ENCODE measurements around the gene PACC1. TPM values are rescaled to one million over a fixed set of nuclear protein-coding genes. Genes with fewer than 3 reads are reported as not detected.

PACC1 gene
- 26.5 TPM for total RNA-seq

GRCh38 chr1:212414328-212415106 lies at the start of gene PACC1:
Gene PACC1 (minus strand): TSS chr1:212414886. CDS start chr1:212414757, 129 bp downstream.
- FAIRE-seq = no peak
- DNase-seq (ENCODE audit: low spot score in 2 of 2) = peak; percentile 88 to 93

- no peak for FAIRE-seq
- no peak for DNase-seq (ENCODE audit: low spot score in 2 of 2)
These were observed 49.0 kb upstream of the PACC1 start for GRCh38 chr1:212463565-212464285.

GRCh38 chr1:212461916-212462660 lies 47.4 kb upstream of the PACC1 start:
- FAIRE-seq (no peak), DNase-seq (ENCODE audit: low spot score in 2 of 2) (no peak)

- DNase-seq (ENCODE audit: low spot score in 2 of 2) (no peak), FAIRE-seq (no peak)
These were observed 45.7 kb upstream of the PACC1 start for GRCh38 chr1:212460376-212460775.

GRCh38 chr1:212459656-212460055 lies 45.0 kb upstream of the PACC1 start:
- DNase-seq (ENCODE audit: low spot score in 2 of 2) (peak in 1 of 2 donors; percentile 65), FAIRE-seq (peak; percentile 94)

- FAIRE-seq = no peak
- DNase-seq (ENCODE audit: low spot score in 2 of 2) = no peak
These were observed 44.1 kb upstream of the PACC1 start for GRCh38 chr1:212458817-212459216.

- FAIRE-seq (no peak), DNase-seq (ENCODE audit: low spot score in 2 of 2) (no peak)
These were observed 43.2 kb upstream of the PACC1 start for GRCh38 chr1:212457740-212458338.

GRCh38 chr1:212455803-212456528 lies 41.3 kb upstream of the PACC1 start:
- FAIRE-seq (no peak), DNase-seq (ENCODE audit: low spot score in 2 of 2) (peak; percentile 67 to 81)

- no peak for FAIRE-seq
- DNase-seq (ENCODE audit: low spot score in 2 of 2) = no peak
These were observed 40.7 kb upstream of the PACC1 start for GRCh38 chr1:212455401-212455800.

GRCh38 chr1:212454741-212455140 lies 40.1 kb upstream of the PACC1 start:
- no peak for FAIRE-seq

GRCh38 chr1:212453156-212453857 lies 38.6 kb upstream of the PACC1 start:
- DNase-seq (ENCODE audit: low spot score in 2 of 2) (no peak), FAIRE-seq (no peak)

More at GRCh38 chr1:212454741-212455140, 40.1 kb upstream of the PACC1 start:
- no peak for DNase-seq (ENCODE audit: low spot score in 2 of 2)

- DNase-seq (ENCODE audit: low spot score in 2 of 2) = peak in 1 of 2 donors; percentile 44
- FAIRE-seq = no peak
These were observed 37.9 kb upstream of the PACC1 start for GRCh38 chr1:212452323-212453155.

- FAIRE-seq = no peak
These were observed 37.0 kb upstream of the PACC1 start for GRCh38 chr1:212451416-212452322.

GRCh38 chr1:212450331-212450881 lies 35.7 kb upstream of the PACC1 start:
- DNase-seq (ENCODE audit: low spot score in 2 of 2) (no peak), FAIRE-seq (no peak)

More at GRCh38 chr1:212451416-212452322, 37.0 kb upstream of the PACC1 start:
- DNase-seq (ENCODE audit: low spot score in 2 of 2) = no peak

- FAIRE-seq (no peak), DNase-seq (ENCODE audit: low spot score in 2 of 2) (no peak)
These were observed 32.8 kb upstream of the PACC1 start for GRCh38 chr1:212447478-212447877.

- FAIRE-seq (no peak), DNase-seq (ENCODE audit: low spot score in 2 of 2) (no peak)
These were observed 31.6 kb upstream of the PACC1 start for GRCh38 chr1:212446333-212446732.

- no peak for DNase-seq (ENCODE audit: low spot score in 2 of 2)
- no peak for FAIRE-seq
These were observed 27.7 kb upstream of the PACC1 start for GRCh38 chr1:212442408-212442807.

Measured in frontal cortex (tissue), 4 donors.